HepG2 (cell line): ENCODE results near the gene DCPS. TPM values are rescaled to one million over a fixed set of nuclear protein-coding genes. Genes with fewer than 3 reads are reported as not detected.

Experiments used
- ATAC-seq: fragments of 200-7000 bp; cut with Tn5 transposase; 3 replicates; pipeline ENCODE4 v1.9.1; 2020; ENCODE audit warnings: mild to moderate bottlenecking, moderate library complexity
- BruUV-seq: library from RNA; stranded (reverse); fragments of 400-500 nt; replicated peaks from 2 replicates; lab custom pipeline; 2021; lab: Mats Ljungman, UMichigan
- CTCF ChIA-PET: fragments of 300-600 bp; formaldehyde crosslinking; extraction: SDS; loops from one replicate; lab custom pipeline; 2021; ENCODE audit warnings: low total read pairs, inconsistent platforms, low intra/inter-chr PET ratio; lab: Yijun Ruan, JAX
- POLR2A ChIA-PET: fragments of 350-600 bp; sonication (Branson Sonifier 250); formaldehyde crosslinking; loops from one replicate; lab custom pipeline; 2020; ENCODE audit warnings: antibody characterized with exemption, inconsistent platforms; lab: Yijun Ruan, JAX
- DNase-seq: peaks from one replicate; pipeline ENCODE4 v3.0.0-alpha.2; 2015; ENCODE audit warnings: low spot score
- FAIRE-seq: peaks from 3 replicates; lab custom pipeline; 2011; peaks lifted over from hg19 to GRCh38; lab: Jason Lieb, UNC
- H2AFZ ChIP-seq: one replicate; pipeline ENCODE4 v1.6.1; 2011; ENCODE audit warnings: low read length, inconsistent platforms
- H3K27ac ChIP-seq: fragments of 300-600 bp; 3 replicates; pipeline ENCODE4 v1.8.0; 2011; ENCODE audit warnings: mixed run types, mild to moderate bottlenecking, mixed read lengths, low read length, inconsistent platforms; ENCODE audit not compliant: insufficient read depth; ENCODE audit errors: extremely low read length
- H3K27me3 ChIP-seq, 2 experiments: fragments of 200-600 bp in 1 of 2; 2 replicates in 1 of 2; 3 replicates in 1 of 2; pipeline versions ENCODE4 v1.6.0 to v1.8.0; 2011; ENCODE audit warnings: low read length in 2 of 2, mild to moderate bottlenecking in 2 of 2, moderate library complexity in 2 of 2, inconsistent platforms in 1 of 2; ENCODE audit not compliant: insufficient read depth in 2 of 2, control insufficient read depth in 1 of 2
- H3K36me3 ChIP-seq, 2 experiments: fragments of 200-600 bp in 1 of 2; replicated peaks in 1 of 2; 2 replicates in 1 of 2; 3 replicates in 1 of 2; pipeline versions ENCODE4 v1.5.1 to v1.8.0; 2011; ENCODE audit warnings: low read length in 2 of 2, inconsistent platforms in 1 of 2; ENCODE audit not compliant: insufficient read depth in 2 of 2, control insufficient read depth in 1 of 2
- H3K4me1 ChIP-seq: 2 replicates; pipeline ENCODE4 v1.5.1; 2012; ENCODE audit warnings: low read length, inconsistent platforms; ENCODE audit not compliant: insufficient read depth
- H3K4me2 ChIP-seq: 2 replicates; pipeline ENCODE4 v1.6.0; 2011; ENCODE audit warnings: low read depth, low read length, inconsistent platforms
- H3K4me3 ChIP-seq, 3 experiments: fragments of 200-600 bp in 1 of 3; sonication (generic), shearing (Covaris generic) in 1 of 3; replicated peaks in 1 of 3; 2 replicates each; pipeline ENCODE4 v1.5.1; 2011 to 2016; ENCODE audit warnings: low read length in 3 of 3, inconsistent platforms in 2 of 3, low read depth in 2 of 3, mild to moderate bottlenecking in 2 of 3, control low read depth in 1 of 3, mixed read lengths in 1 of 3; ENCODE audit not compliant: insufficient read depth in 1 of 3
- H3K79me2 ChIP-seq: one replicate; pipeline ENCODE4 v1.6.1; 2011; ENCODE audit warnings: low read length, inconsistent platforms; ENCODE audit not compliant: insufficient read depth
- H3K9ac ChIP-seq: 2 replicates; pipeline ENCODE4 v1.6.0; 2011; ENCODE audit warnings: mild to moderate bottlenecking, low read depth, low read length, inconsistent platforms; ENCODE audit not compliant: insufficient read depth
- H3K9me3 ChIP-seq: 2 replicates; pipeline ENCODE4 v1.5.1; 2012; ENCODE audit warnings: mild to moderate bottlenecking, low read length
- H4K20me1 ChIP-seq: 2 replicates; pipeline ENCODE4 v1.6.0; 2011; ENCODE audit warnings: inconsistent platforms, mild to moderate bottlenecking, low read length, moderate library complexity; ENCODE audit not compliant: insufficient read depth
- GZF1 ChIP-seq: sonication (generic); formaldehyde crosslinking; IDR thresholded peaks from 2 replicates; pipeline ENCODE4 v1.5.1; 2020; ENCODE audit warnings: mild to moderate bottlenecking, missing genetic modification reagents
- MIXL1 ChIP-seq: IDR thresholded peaks from 2 replicates; pipeline ENCODE4 v1.6.1; 2016
- WGBS: methylation state at CpG from one replicate; pipeline ENCODE4 v1.1.6; 2017; ENCODE audit warnings: low lambda C conversion rate; 5-methylcytosine and 5-hydroxymethylcytosine counted together
- in situ Hi-C: cut with HindIII; loops from 2 replicates; pipeline ENCODE4 v1.10.0; 2017; ENCODE audit warnings: low pct_unique_long_range_greater_than_20kb; ENCODE audit not compliant: extremely low pct_ligation_motif_present
- intact Hi-C: fragments of 100-400 bp; cut with micrococcal nuclease; formaldehyde crosslinking; loops from one replicate; pipeline ENCODE4 v1.10.0; 2022; ENCODE audit not compliant: unreplicated experiment
- polyA plus RNA-seq, 8 experiments: library from polyadenylated mRNA; depleted of rRNA in 3 of 8; stranded (reverse) in 7 of 8; unstranded in 1 of 8; fragments of >200 nt; fragmentation: Illumina TruSeq in 4 of 8; extraction: Trizol in 4 of 8; gene quantifications; 2 replicates each; pipeline versions ENCODE4 v1.2.1 to v1.2.3, GENCODE V29; 2011 to 2016; ENCODE audit warnings: low read depth in 4 of 8, missing spikeins in 1 of 8, mixed read lengths in 1 of 8; ENCODE audit not compliant: insufficient read depth in 1 of 8
- total RNA-seq, 5 experiments: library from RNA; depleted of rRNA; stranded (reverse); fragments of >200 nt; fragmentation: Illumina TruSeq; extraction: Trizol; gene quantifications; 2 replicates each; pipeline ENCODE4 v1.2.3, GENCODE V29; 2016; ENCODE audit warnings: low read depth in 1 of 5
- TF ChIP-seq, protein P1 (sequence below): sonication (generic); formaldehyde crosslinking; IDR thresholded peaks from 2 replicates; pipeline ENCODE4 v1.8.1; 2023; ENCODE audit warnings: mild to moderate bottlenecking, missing genetic modification reagents
- TF ChIP-seq, protein P2 (sequence below): sonication (generic); formaldehyde crosslinking; IDR thresholded peaks from 2 replicates; pipeline ENCODE4 v1.4.0; 2020; ENCODE audit warnings: missing genetic modification reagents
- TF ChIP-seq, protein P3 (sequence below): IDR thresholded peaks from 2 replicates; pipeline ENCODE4 v1.6.1; 2016; ENCODE audit warnings: missing genetic modification reagents, missing compliant biosample characterization
- TF ChIP-seq, protein P4 (sequence below): sonication (generic); formaldehyde crosslinking; IDR thresholded peaks from 2 replicates; pipeline ENCODE4 v1.4.0; 2020; ENCODE audit warnings: mild to moderate bottlenecking, missing genetic modification reagents, borderline replicate concordance
- TF ChIP-seq, protein P5 (sequence below): sonication (generic); formaldehyde crosslinking; IDR thresholded peaks from 2 replicates; pipeline ENCODE4 v1.9.0; 2021; ENCODE audit warnings: missing genetic modification reagents, mild to moderate bottlenecking, borderline replicate concordance
- TF ChIP-seq, protein P6 (sequence below): sonication (generic); formaldehyde crosslinking; IDR thresholded peaks from 2 replicates; pipeline ENCODE4 v1.5.0; 2020; ENCODE audit warnings: missing genetic modification reagents

DCPS gene
- total and polyA plus RNA-seq, 2 of the 13 experiments (the other 11 are each of a cell fraction or from before 2014, with no cell fraction given) = 21.9 to 22.5 TPM

DNA sequence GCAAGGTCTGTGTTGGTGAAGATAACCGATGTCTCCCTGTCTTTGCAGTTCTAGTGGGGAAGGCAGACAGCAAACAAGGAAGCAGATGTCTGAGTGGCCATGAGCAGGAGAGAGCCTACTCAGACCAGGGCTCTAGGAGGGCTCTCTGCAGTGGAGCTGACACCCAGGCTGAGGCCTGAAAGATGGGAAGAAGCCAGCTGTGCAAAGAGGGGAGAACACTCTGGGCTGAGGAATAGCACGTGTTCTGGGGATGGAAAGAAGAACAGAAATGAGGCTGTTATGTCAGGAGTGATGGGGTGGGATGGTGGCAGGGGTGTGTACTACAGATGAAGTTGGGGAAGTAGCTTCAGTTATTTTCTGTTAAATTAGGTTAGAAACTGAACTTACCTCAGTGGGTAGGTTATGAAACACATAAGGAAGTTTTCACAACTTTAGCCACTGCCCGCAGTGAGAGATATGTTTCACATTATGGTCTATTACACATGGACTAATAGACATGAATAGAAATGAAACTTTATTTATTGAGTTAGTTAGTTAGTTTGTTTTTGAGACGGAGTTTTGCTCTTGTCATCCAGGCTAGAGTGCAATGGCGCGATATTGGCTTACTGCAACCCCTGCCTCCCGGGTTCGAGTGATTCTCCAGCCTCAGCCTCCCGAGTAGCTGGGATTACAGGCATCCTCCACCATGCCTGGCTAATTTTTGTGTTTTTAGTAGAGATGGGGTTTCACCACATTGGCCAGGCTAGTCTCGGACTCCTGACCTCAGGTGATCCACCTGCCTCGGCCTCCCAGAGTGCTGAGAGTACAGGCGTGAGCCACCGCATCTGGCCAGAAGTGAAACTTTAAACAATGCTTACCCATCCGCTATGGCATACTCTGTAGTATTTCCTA is 7.8 kb downstream of the DCPS start:
- in situ Hi-C loops (no loop called here), intact Hi-C loops (loop anchor here (2.0 kb wide), 1 partner anchor 45 kb away; no protein-coding TSS in a partner anchor)
- Histone ChIP-seq H3K9ac (no peak overlapping the region), H3K79me2 (no peaks in the 10 kb centered on the region), H3K4me1 (no peaks in the 10 kb centered on the region), H3K27me3 (no peaks in the 10 kb centered on the region), H3K4me2 (no peak overlapping the region), H2AFZ (no peak overlapping the region), H3K36me3 (peaks cover 0 to 17% of the 10 kb centered on the region in 2 experiments; a peak in 3 of 5 replicates), H3K9me3 (no peaks in the 10 kb centered on the region), H3K27ac (no peak overlapping the region), H4K20me1 (no peaks in the 10 kb centered on the region), H3K4me3 (no peak overlapping the region)
- no TSS peak for BruUV-seq
- CTCF ChIA-PET = interaction anchor here (1.5 to 1.6 kb wide), 2 partner anchors 80 to 168 kb away, joined by 8 to 13 read pairs; no protein-coding TSS in a partner anchor
- DNase-seq (no peak), FAIRE-seq (no peak), ATAC-seq (no peak)
- no peak for TF ChIP-seq MIXL1 (CRISPR knock-in tag)
- TF ChIP-seq, protein P1, sequence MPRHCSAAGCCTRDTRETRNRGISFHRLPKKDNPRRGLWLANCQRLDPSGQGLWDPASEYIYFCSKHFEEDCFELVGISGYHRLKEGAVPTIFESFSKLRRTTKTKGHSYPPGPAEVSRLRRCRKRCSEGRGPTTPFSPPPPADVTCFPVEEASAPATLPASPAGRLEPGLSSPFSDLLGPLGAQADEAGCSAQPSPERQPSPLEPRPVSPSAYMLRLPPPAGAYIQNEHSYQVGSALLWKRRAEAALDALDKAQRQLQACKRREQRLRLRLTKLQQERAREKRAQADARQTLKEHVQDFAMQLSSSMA (CRISPR knock-in tag) = no peak
- TF ChIP-seq GZF1 (CRISPR knock-in tag) = no peak
- TF ChIP-seq, protein P2, sequence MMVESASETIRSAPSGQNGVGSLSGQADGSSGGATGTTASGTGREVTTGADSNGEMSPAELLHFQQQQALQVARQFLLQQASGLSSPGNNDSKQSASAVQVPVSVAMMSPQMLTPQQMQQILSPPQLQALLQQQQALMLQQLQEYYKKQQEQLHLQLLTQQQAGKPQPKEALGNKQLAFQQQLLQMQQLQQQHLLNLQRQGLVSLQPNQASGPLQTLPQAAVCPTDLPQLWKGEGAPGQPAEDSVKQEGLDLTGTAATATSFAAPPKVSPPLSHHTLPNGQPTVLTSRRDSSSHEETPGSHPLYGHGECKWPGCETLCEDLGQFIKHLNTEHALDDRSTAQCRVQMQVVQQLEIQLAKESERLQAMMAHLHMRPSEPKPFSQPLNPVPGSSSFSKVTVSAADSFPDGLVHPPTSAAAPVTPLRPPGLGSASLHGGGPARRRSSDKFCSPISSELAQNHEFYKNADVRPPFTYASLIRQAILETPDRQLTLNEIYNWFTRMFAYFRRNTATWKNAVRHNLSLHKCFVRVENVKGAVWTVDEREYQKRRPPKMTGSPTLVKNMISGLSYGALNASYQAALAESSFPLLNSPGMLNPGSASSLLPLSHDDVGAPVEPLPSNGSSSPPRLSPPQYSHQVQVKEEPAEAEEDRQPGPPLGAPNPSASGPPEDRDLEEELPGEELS (CRISPR knock-in tag) = no peak
- TF ChIP-seq, protein P3, sequence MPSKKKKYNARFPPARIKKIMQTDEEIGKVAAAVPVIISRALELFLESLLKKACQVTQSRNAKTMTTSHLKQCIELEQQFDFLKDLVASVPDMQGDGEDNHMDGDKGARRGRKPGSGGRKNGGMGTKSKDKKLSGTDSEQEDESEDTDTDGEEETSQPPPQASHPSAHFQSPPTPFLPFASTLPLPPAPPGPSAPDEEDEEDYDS (CRISPR knock-in tag) = no peak
- TF ChIP-seq, protein P4, sequence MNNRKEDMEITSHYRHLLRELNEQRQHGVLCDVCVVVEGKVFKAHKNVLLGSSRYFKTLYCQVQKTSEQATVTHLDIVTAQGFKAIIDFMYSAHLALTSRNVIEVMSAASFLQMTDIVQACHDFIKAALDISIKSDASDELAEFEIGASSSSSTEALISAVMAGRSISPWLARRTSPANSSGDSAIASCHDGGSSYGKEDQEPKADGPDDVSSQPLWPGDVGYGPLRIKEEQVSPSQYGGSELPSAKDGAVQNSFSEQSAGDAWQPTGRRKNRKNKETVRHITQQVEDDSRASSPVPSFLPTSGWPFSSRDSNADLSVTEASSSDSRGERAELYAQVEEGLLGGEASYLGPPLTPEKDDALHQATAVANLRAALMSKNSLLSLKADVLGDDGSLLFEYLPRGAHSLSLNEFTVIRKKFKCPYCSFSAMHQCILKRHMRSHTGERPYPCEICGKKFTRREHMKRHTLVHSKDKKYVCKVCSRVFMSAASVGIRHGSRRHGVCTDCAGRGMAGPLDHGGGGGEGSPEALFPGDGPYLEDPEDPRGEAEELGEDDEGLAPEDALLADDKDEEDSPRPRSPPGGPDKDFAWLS = no peak
- TF ChIP-seq, protein P5, sequence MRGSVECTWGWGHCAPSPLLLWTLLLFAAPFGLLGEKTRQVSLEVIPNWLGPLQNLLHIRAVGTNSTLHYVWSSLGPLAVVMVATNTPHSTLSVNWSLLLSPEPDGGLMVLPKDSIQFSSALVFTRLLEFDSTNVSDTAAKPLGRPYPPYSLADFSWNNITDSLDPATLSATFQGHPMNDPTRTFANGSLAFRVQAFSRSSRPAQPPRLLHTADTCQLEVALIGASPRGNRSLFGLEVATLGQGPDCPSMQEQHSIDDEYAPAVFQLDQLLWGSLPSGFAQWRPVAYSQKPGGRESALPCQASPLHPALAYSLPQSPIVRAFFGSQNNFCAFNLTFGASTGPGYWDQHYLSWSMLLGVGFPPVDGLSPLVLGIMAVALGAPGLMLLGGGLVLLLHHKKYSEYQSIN = no peak
- TF ChIP-seq, protein P6, sequence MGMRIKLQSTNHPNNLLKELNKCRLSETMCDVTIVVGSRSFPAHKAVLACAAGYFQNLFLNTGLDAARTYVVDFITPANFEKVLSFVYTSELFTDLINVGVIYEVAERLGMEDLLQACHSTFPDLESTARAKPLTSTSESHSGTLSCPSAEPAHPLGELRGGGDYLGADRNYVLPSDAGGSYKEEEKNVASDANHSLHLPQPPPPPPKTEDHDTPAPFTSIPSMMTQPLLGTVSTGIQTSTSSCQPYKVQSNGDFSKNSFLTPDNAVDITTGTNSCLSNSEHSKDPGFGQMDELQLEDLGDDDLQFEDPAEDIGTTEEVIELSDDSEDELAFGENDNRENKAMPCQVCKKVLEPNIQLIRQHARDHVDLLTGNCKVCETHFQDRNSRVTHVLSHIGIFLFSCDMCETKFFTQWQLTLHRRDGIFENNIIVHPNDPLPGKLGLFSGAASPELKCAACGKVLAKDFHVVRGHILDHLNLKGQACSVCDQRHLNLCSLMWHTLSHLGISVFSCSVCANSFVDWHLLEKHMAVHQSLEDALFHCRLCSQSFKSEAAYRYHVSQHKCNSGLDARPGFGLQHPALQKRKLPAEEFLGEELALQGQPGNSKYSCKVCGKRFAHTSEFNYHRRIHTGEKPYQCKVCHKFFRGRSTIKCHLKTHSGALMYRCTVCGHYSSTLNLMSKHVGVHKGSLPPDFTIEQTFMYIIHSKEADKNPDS (CRISPR knock-in tag) = no peak
- WGBS = 95% methylated on average over 13 of the region's 14 CpGs
- POLR2A ChIA-PET = no interaction called here
